HL-60 (cell line): Measurements from ENCODE around the gene LAMA2.

ENCODE experiments used
- DNase-seq, 2 experiments: peaks; one replicate each; pipeline ENCODE4 v3.0.0-alpha.2; 2010 to 2020; ENCODE audit warnings: low read depth in 1 of 2, low spot score in 1 of 2
- H3K27ac ChIP-seq: fragments of 250-450 bp; sonication (Bioruptor Pico); replicated peaks from 2 replicates; pipeline ENCODE4 v1.5.1; 2020; ENCODE audit warnings: mild to moderate bottlenecking, moderate library complexity
- H3K27me3 ChIP-seq: fragments of 250-450 bp; sonication (Bioruptor Pico); 2 replicates; pipeline ENCODE4 v1.5.1; 2021; ENCODE audit warnings: mild to moderate bottlenecking, moderate library complexity; ENCODE audit not compliant: insufficient read depth, poor library complexity, severe bottlenecking
- H3K4me3 ChIP-seq: replicated peaks from 2 replicates; pipeline ENCODE4 v1.5.1; 2011; ENCODE audit warnings: mild to moderate bottlenecking, control low read depth, low read length; ENCODE audit not compliant: insufficient read depth
- GABPA ChIP-seq: IDR thresholded peaks from 2 replicates; pipeline ENCODE4 v1.6.1; 2012; ENCODE audit warnings: low read depth
- POLR2AphosphoS5 ChIP-seq: IDR thresholded peaks from 2 replicates; pipeline ENCODE4 v1.6.1; 2012; ENCODE audit warnings: low read depth
- SPI1 ChIP-seq: IDR thresholded peaks from 2 replicates; pipeline ENCODE4 v1.6.1; 2012; ENCODE audit warnings: low read depth, mild to moderate bottlenecking, borderline replicate concordance
- TF ChIP-seq, protein P1 (sequence below): IDR thresholded peaks from 2 replicates; pipeline ENCODE4 v1.6.1; 2012; ENCODE audit warnings: low read depth; ENCODE audit not compliant: insufficient replicate concordance
- TF ChIP-seq, protein P2 (sequence below): IDR thresholded peaks from one replicate; pipeline ENCODE4 v1.5.1; 2011; ENCODE audit warnings: low read length, control low read depth, inconsistent platforms; ENCODE audit not compliant: insufficient read depth

The LAMA2 gene

DNA sequence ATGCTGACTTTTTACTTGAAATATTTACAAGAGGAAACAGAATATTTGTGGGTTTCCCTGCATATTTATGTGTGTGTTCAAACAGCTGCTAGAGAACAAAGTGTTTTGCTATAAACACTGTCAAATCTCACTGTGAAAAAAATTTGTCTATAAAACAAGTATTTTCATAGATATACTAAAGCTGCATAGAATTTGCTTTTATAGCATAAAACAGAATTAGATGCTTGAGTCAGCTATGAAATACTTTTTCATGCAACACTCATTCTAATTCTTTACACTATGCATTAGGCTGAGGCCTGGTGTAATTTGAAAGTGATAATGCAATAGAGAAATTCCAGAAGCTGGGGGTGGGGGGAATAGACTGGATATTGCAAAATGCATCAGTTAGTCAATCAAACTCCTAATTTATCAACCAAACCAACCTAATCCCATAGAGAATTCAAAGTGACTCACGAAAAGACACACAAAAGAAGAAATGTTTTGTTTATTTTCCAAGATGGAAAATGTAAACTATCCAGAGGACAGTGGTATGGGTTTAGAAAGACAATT is 148.2 kb downstream of the LAMA2 start:
- DNase-seq, result no peak
- Histone ChIP-seq H3K4me3 (no peak overlapping the region), H3K27ac (no peak overlapping the region), H3K27me3 (no peaks in the 10 kb centered on the region)
- TF ChIP-seq, protein P1, sequence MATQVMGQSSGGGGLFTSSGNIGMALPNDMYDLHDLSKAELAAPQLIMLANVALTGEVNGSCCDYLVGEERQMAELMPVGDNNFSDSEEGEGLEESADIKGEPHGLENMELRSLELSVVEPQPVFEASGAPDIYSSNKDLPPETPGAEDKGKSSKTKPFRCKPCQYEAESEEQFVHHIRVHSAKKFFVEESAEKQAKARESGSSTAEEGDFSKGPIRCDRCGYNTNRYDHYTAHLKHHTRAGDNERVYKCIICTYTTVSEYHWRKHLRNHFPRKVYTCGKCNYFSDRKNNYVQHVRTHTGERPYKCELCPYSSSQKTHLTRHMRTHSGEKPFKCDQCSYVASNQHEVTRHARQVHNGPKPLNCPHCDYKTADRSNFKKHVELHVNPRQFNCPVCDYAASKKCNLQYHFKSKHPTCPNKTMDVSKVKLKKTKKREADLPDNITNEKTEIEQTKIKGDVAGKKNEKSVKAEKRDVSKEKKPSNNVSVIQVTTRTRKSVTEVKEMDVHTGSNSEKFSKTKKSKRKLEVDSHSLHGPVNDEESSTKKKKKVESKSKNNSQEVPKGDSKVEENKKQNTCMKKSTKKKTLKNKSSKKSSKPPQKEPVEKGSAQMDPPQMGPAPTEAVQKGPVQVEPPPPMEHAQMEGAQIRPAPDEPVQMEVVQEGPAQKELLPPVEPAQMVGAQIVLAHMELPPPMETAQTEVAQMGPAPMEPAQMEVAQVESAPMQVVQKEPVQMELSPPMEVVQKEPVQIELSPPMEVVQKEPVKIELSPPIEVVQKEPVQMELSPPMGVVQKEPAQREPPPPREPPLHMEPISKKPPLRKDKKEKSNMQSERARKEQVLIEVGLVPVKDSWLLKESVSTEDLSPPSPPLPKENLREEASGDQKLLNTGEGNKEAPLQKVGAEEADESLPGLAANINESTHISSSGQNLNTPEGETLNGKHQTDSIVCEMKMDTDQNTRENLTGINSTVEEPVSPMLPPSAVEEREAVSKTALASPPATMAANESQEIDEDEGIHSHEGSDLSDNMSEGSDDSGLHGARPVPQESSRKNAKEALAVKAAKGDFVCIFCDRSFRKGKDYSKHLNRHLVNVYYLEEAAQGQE, result no peak
- TF ChIP-seq POLR2AphosphoS5 (no peak), GABPA (no peak), SPI1 (no peak)
- TF ChIP-seq, protein P2, sequence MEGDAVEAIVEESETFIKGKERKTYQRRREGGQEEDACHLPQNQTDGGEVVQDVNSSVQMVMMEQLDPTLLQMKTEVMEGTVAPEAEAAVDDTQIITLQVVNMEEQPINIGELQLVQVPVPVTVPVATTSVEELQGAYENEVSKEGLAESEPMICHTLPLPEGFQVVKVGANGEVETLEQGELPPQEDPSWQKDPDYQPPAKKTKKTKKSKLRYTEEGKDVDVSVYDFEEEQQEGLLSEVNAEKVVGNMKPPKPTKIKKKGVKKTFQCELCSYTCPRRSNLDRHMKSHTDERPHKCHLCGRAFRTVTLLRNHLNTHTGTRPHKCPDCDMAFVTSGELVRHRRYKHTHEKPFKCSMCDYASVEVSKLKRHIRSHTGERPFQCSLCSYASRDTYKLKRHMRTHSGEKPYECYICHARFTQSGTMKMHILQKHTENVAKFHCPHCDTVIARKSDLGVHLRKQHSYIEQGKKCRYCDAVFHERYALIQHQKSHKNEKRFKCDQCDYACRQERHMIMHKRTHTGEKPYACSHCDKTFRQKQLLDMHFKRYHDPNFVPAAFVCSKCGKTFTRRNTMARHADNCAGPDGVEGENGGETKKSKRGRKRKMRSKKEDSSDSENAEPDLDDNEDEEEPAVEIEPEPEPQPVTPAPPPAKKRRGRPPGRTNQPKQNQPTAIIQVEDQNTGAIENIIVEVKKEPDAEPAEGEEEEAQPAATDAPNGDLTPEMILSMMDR, result no peak

DNA sequence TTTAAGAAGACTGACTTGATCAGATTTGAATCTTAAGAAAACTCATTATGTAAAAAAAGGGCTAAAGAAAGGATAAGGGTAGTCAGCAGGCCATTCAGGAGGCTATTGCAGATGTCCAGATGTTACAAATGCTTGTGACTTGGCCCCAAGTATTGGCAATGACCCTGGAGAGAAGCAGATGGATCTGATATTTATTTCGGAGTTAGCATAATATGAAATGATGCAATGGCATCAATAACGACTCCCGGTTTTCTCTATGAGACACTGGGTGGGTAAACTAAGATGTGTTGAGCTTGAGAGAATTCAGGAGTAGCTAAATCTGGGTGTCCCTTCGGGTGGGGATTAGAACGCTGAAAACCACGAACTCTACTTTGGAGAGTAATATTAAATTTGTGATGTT is 149.7 kb downstream of the LAMA2 start:
- no peak overlapping the region for H3K4me3 ChIP-seq
- no peak for DNase-seq
- TF ChIP-seq SPI1 (no peak), GABPA (no peak), POLR2AphosphoS5 (no peak)
- TF ChIP-seq, protein P2, result no peak
- TF ChIP-seq, protein P1, result no peak
- H3K27ac ChIP-seq, result no peak overlapping the region
- H3K27me3 ChIP-seq, result no peaks in the 10 kb centered on the region

DNA sequence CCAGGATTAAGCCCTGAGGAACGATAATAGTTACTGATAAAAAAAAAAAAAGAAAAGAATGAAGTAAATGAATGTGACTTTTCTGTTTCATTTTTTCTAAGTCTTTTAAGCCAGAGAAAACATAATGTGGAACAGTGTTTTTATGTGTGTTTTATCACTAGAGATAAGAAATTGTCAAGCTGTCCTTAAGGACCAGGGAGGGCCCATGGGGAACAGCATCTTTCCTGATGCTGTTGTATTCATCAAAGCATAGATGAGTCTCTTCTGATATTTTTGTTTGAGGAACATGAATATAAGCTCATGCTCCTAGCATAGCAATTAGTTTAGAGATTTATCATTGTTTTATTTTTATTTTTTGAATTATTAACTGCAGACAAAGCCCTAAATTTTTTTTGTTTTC is 150.2 kb downstream of the LAMA2 start:
- DNase-seq, result no peak
- H3K27me3 ChIP-seq, result no peaks in the 10 kb centered on the region
- no peak overlapping the region for H3K4me3 ChIP-seq
- no peak for TF ChIP-seq SPI1
- no peak for TF ChIP-seq POLR2AphosphoS5
- TF ChIP-seq, protein P2, result no peak
- no peak for TF ChIP-seq GABPA
- TF ChIP-seq, protein P1, result no peak
- no peak overlapping the region for H3K27ac ChIP-seq
